Activated naive CD4-positive, alpha-beta T cell treated with anti-CD3 and anti-CD28 coated beads for 36 hours (primary cell): ENCODE results near the gene KCNMA1. TPM values are rescaled to one million over a fixed set of nuclear protein-coding genes. Genes with fewer than 3 reads are reported as not detected.
"Not testable (repeated sequence)": the region's sequence is repeated elsewhere in the genome, so short reads cannot be mapped to it uniquely, and the experiment has no call there.

Experiments used
- CTCF ChIA-PET: fragments of 350-600 bp; sonication (Branson Sonifier 250); formaldehyde crosslinking; loops from one replicate; lab custom pipeline; 2021; ENCODE audit warnings: antibody characterized with exemption; lab: Charles Lee
- DNase-seq: peaks from one replicate; pipeline ENCODE4 v3.0.0-alpha.2; 2020
- H3K27ac Mint-ChIP-seq: one replicate; pipeline ENCODE4 v1.8.0; 2021; ENCODE audit warnings: mild to moderate bottlenecking, mixed read lengths
- H3K27me3 Mint-ChIP-seq: one replicate; pipeline ENCODE4 v1.8.0; 2021; ENCODE audit warnings: low read depth, mixed read lengths
- H3K36me3 Mint-ChIP-seq: one replicate; pipeline ENCODE4 v1.8.0; 2021; ENCODE audit warnings: low read depth, mixed read lengths
- H3K4me1 Mint-ChIP-seq: one replicate; pipeline ENCODE4 v1.8.0; 2021; ENCODE audit warnings: low read depth, mixed read lengths
- H3K4me3 Mint-ChIP-seq: one replicate; pipeline ENCODE4 v1.8.0; 2021; ENCODE audit warnings: mild to moderate bottlenecking, moderate library complexity, mixed read lengths
- H3K9me3 Mint-ChIP-seq: one replicate; pipeline ENCODE4 v1.8.0; 2021; ENCODE audit warnings: mixed read lengths
- intact Hi-C: fragments of 100-400 bp; cut with micrococcal nuclease; formaldehyde crosslinking; loops from one replicate; pipeline ENCODE4 v1.15.1; 2023
- total RNA-seq, 2 experiments: library from RNA; stranded (reverse); gene quantifications; one replicate each; pipeline ENCODE4 v1.2.3, GENCODE V29; 2021

The KCNMA1 gene
- total RNA-seq, 2 experiments from 2014 or later: not detected

GRCh38 chr10:77659046-77659670, 21.6 kb upstream of the KCNMA1 start:
- H3K36me3 Mint-ChIP-seq, H3K4me3 Mint-ChIP-seq, DNase-seq, CTCF ChIA-PET, H3K27ac Mint-ChIP-seq, intact Hi-C loops, H3K4me1 Mint-ChIP-seq, H3K9me3 Mint-ChIP-seq: not testable (repeated sequence)
- peaks cover 16% of the 10 kb centered on the region for H3K27me3 Mint-ChIP-seq

GRCh38 chr10:77653210-77653609, 15.6 kb upstream of the KCNMA1 start:
- Mint-ChIP-seq H3K4me3 (no peak overlapping the region), H3K27me3 (peaks cover 20% of the 10 kb centered on the region), H3K4me1 (no peaks in the 10 kb centered on the region), H3K9me3 (peaks cover 3% of the 10 kb centered on the region), H3K36me3 (no peaks in the 10 kb centered on the region), H3K27ac (no peak overlapping the region)
- intact Hi-C loops: no loop called here
- CTCF ChIA-PET: interaction anchor here (0.7 kb wide), 1 partner anchor 42 kb away, joined by 4 read pairs; no protein-coding TSS in a partner anchor
- no peak for DNase-seq

- Mint-ChIP-seq H3K4me3 (no peak overlapping the region), H3K36me3 (no peaks in the 10 kb centered on the region), H3K27ac (no peak overlapping the region), H3K4me1 (no peaks in the 10 kb centered on the region), H3K9me3 (peaks cover 3% of the 10 kb centered on the region), H3K27me3 (peaks cover 21% of the 10 kb centered on the region)
- CTCF ChIA-PET: no interaction called here
- no peak for DNase-seq
- intact Hi-C loops: no loop called here
Measured at GRCh38 chr10:77649333-77650331, 12.0 kb upstream of the KCNMA1 start.

GRCh38 chr10:77648472-77648871, 10.9 kb upstream of the KCNMA1 start:
- peaks cover 3% of the 10 kb centered on the region for H3K9me3 Mint-ChIP-seq
- no peak for DNase-seq
- no peaks in the 10 kb centered on the region for H3K4me1 Mint-ChIP-seq
- CTCF ChIA-PET: no interaction called here
- intact Hi-C loops: no loop called here
- H3K27ac Mint-ChIP-seq: no peak overlapping the region
- peaks cover 21% of the 10 kb centered on the region for H3K27me3 Mint-ChIP-seq
- no peak overlapping the region for H3K4me3 Mint-ChIP-seq
- no peaks in the 10 kb centered on the region for H3K36me3 Mint-ChIP-seq

- intact Hi-C loops: no loop called here
- DNase-seq: no peak
- Mint-ChIP-seq H3K9me3 (no peaks in the 10 kb centered on the region), H3K4me1 (no peaks in the 10 kb centered on the region), H3K27ac (no peak overlapping the region), H3K36me3 (no peaks in the 10 kb centered on the region), H3K27me3 (peaks cover 21% of the 10 kb centered on the region), H3K4me3 (no peak overlapping the region)
- CTCF ChIA-PET: no interaction called here
Measured at GRCh38 chr10:77647543-77648293, 10.1 kb upstream of the KCNMA1 start.

GRCh38 chr10:77644557-77645243, 7.1 kb upstream of the KCNMA1 start:
- no peaks in the 10 kb centered on the region for H3K36me3 Mint-ChIP-seq
- H3K4me3 Mint-ChIP-seq: no peak overlapping the region
- CTCF ChIA-PET: interaction anchor here (0.7 to 6.4 kb wide), 5 partner anchors 10 to 474 kb away, joined by 3 to 137 read pairs (median 5); no protein-coding TSS in a partner anchor
- no peaks in the 10 kb centered on the region for H3K9me3 Mint-ChIP-seq
- DNase-seq: no peak
- no peaks in the 10 kb centered on the region for H3K4me1 Mint-ChIP-seq
- no peak overlapping the region for H3K27ac Mint-ChIP-seq
- H3K27me3 Mint-ChIP-seq: peaks cover 31% of the 10 kb centered on the region
- intact Hi-C loops: loop anchor here (1.0 to 5.0 kb wide), 4 partner anchors 68 to 479 kb away; no protein-coding TSS in a partner anchor

GRCh38 chr10:77643795-77644468, 6.3 kb upstream of the KCNMA1 start:
- Mint-ChIP-seq H3K4me1 (no peaks in the 10 kb centered on the region), H3K36me3 (no peaks in the 10 kb centered on the region), H3K27me3 (peaks cover 36% of the 10 kb centered on the region), H3K4me3 (no peak overlapping the region), H3K27ac (no peak overlapping the region), H3K9me3 (no peaks in the 10 kb centered on the region)
- intact Hi-C loops: loop anchor here (1.0 to 5.0 kb wide), 4 partner anchors 68 to 479 kb away; no protein-coding TSS in a partner anchor
- peak; percentile 37 for DNase-seq
- CTCF ChIA-PET: interaction anchor here (0.6 to 6.4 kb wide), 11 partner anchors 10 to 1155 kb away, joined by 3 to 137 read pairs (median 4); no protein-coding TSS in a partner anchor

GRCh38 chr10:77641788-77642397, 4.3 kb upstream of the KCNMA1 start:
- CTCF ChIA-PET: interaction anchor here (0.7 to 6.4 kb wide), 7 partner anchors 31 to 480 kb away, joined by 3 to 137 read pairs (median 3); no protein-coding TSS in a partner anchor
- Mint-ChIP-seq H3K27ac (no peak overlapping the region), H3K4me3 (no peak overlapping the region), H3K4me1 (peaks cover 3% of the 10 kb centered on the region), H3K36me3 (no peaks in the 10 kb centered on the region), H3K9me3 (no peaks in the 10 kb centered on the region), H3K27me3 (peaks cover 39% of the 10 kb centered on the region)
- peak; percentile 72 for DNase-seq
- intact Hi-C loops: loop anchor here (1.0 to 5.0 kb wide), 4 partner anchors 70 to 468 kb away; no protein-coding TSS in a partner anchor

GRCh38 chr10:77641344-77641743, 3.7 kb upstream of the KCNMA1 start:
- no peak overlapping the region for H3K4me3 Mint-ChIP-seq
- H3K9me3 Mint-ChIP-seq: no peaks in the 10 kb centered on the region
- DNase-seq: no peak
- H3K27ac Mint-ChIP-seq: no peak overlapping the region
- CTCF ChIA-PET: interaction anchor here (0.7 to 6.4 kb wide), 7 partner anchors 71 to 479 kb away, joined by 3 to 137 read pairs (median 3); no protein-coding TSS in a partner anchor
- peaks cover 45% of the 10 kb centered on the region for H3K27me3 Mint-ChIP-seq
- no peaks in the 10 kb centered on the region for H3K36me3 Mint-ChIP-seq
- intact Hi-C loops: loop anchor here (5.0 kb wide), 3 partner anchors 71 to 389 kb away; no protein-coding TSS in a partner anchor
- H3K4me1 Mint-ChIP-seq: peaks cover 4% of the 10 kb centered on the region

- H3K4me1 Mint-ChIP-seq: peaks cover 4% of the 10 kb centered on the region
- H3K27me3 Mint-ChIP-seq: peaks cover 52% of the 10 kb centered on the region
- no peak overlapping the region for H3K27ac Mint-ChIP-seq
Measured at GRCh38 chr10:77640167-77640566, 2.6 kb upstream of the KCNMA1 start.

More at GRCh38 chr10:77640167-77640566, 2.6 kb upstream of the KCNMA1 start:
- Mint-ChIP-seq H3K36me3 (no peaks in the 10 kb centered on the region), H3K9me3 (no peaks in the 10 kb centered on the region), H3K4me3 (no peak overlapping the region)
- CTCF ChIA-PET: interaction anchor here (0.6 to 6.4 kb wide), 3 partner anchors 54 to 470 kb away, joined by 3 to 137 read pairs (median 4); no protein-coding TSS in a partner anchor
- intact Hi-C loops: loop anchor here (5.0 kb wide), 3 partner anchors 72 to 388 kb away; no protein-coding TSS in a partner anchor
- DNase-seq: no peak
